Midbrain (tissue), 1 donor: ENCODE measurements around the gene RGS9BP.
"Not testable (repeated sequence)": the region's sequence is repeated elsewhere in the genome, so short reads cannot be mapped to it uniquely, and the experiment has no call there.

ENCODE experiments used
- DNase-seq: peaks from one replicate; lab custom pipeline; 2025; lab: John Stamatoyannopoulos, UW

The RGS9BP gene, protein sequence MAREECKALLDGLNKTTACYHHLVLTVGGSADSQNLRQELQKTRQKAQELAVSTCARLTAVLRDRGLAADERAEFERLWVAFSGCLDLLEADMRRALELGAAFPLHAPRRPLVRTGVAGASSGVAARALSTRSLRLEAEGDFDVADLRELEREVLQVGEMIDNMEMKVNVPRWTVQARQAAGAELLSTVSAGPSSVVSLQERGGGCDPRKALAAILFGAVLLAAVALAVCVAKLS

GRCh38 chr19:32675720-32676185 lies at the start of gene RGS9BP:
RGS9BP (plus strand) TSS chr19:32675848; CDS start chr19:32676264, 416 bp downstream.
- peak; percentile 69 for DNase-seq

- no peak for DNase-seq
Observed at GRCh38 chr19:32626969-32627368, 48.7 kb upstream of the RGS9BP start.

DNA sequence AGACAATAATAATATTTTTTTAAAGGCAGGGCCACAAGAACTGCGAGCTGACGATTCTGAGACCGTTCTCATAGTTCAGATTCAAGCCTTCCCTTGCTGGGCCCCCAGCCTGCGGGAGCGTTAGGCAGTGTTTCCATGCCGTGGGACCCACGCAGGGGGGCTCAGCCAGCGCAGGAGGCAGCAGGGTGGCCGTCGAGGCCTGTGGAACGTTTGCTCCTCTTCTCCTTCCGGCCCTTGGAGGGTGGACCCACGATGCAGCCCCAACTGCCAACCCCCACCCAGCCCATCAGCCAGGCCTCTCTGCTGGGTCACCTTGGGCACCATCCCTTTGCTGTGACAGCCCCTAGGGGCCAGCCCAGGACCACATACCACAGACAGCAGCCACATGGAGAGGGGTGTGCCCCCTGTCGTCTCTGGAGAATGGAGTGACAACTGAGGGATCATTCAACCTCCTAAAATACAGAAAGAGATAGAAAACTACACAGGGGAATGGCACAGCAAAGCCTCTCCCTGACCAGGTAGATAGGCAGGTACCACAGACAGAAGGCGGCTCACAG lies 47.9 kb upstream of the RGS9BP start:
- DNase-seq: no peak

GRCh38 chr19:32630338-32630737 lies 45.3 kb upstream of the RGS9BP start:
- no peak for DNase-seq

GRCh38 chr19:32631381-32631780 lies 44.3 kb upstream of the RGS9BP start:
- DNase-seq: no peak

DNA sequence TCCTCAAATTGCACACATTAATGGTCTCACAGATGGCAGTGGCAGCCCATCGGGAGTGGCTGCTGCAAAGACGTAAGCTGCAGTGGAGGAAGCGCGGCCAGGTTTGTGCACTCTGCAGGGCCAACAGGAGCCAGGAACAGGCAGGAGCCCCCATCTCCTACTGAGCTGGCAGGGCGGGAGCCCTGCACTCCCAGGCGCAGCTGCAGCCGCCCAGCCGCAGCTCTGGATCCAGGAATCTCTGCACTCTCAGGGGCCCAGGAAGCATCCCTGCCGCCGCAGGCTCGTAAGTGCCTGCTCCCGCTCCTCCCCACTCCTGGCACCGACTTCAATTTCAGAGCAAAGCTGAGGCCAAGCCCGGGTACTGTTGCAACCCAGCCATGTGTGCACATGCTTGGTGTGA lies 38.2 kb upstream of the RGS9BP start:
- no peak for DNase-seq

DNA sequence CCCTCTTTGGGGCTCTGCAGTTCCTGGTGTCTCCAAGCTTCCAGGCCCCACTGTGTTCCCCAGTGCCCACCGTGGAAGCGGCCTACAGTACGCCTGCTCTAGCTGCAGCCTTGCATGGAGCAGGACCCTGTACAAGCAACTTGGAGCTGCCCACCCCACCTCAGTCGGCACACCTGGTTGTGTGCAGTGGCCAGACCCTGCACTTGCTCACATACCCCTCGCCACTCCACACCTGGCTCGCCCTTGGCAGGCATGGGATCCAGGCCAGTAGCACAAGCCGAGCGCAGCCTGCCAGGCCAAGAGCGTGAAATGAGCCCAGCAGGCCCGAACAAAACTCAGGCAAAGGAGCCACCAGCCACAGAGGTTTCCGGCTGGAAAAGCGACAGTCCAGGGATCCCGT lies 37.0 kb upstream of the RGS9BP start:
- DNase-seq: no peak

DNA sequence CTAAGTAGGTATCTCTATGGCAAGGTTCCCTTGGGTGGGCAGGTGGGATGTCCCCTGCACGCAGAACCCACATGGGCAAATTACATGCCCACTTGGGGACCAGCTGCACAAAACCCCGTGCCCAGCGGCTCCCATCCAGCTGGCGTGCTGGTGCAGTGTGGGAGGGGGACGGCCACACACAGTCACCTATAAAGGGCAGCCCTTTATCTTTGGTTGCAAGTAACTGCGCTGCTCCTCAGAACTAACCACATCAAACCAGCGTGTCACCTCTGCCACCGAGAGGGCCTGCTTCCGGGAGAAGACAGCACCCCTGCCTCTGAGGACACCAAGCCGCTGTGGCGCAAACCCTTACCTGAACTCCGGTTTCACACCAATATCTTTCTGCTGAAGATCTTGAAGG lies 32.9 kb upstream of the RGS9BP start:
- no peak for DNase-seq

DNA sequence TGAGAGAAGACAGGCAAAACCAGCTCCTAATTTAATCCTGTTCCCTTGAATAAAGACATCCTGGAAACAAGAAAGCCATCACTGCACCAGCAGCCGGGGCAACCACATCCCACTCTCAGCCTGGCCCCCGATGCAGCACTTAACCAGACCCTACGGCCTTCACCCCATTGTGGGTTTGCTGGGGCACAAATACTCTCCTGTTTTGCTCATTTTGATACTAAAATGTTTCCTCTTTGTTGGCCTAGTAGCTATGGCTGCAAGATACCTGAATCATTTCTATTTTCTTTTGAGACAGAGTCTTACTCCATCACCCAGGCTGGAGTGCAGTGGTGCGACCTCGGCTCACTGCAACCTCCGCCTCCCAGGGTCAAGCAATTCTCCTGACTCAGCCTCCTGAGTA lies 29.1 kb upstream of the RGS9BP start:
- no peak for DNase-seq

GRCh38 chr19:32647361-32647760 lies 28.3 kb upstream of the RGS9BP start:
- DNase-seq: no peak

- peak; percentile 4 for DNase-seq
Observed at GRCh38 chr19:32649751-32650150, 25.9 kb upstream of the RGS9BP start.

DNA sequence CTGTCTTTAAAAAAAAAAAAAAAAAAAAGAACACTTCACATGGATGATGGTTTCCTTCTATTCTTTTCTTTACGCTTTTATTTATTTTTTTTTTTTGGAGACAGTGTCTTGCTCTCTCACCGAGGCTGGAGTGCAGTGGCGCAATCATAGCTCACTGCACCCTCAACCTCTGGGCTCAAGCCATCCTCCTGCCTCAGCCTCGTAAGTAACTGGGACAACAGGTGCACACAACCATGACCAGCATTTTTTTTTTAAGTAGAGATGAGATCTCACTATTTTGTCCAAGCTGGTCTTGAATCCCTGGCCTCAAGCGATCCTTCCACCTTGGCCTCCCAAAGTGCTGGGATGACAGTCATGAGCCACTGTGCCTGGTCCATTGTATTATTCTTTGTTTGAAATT lies 25.0 kb upstream of the RGS9BP start:
- no peak for DNase-seq

DNA sequence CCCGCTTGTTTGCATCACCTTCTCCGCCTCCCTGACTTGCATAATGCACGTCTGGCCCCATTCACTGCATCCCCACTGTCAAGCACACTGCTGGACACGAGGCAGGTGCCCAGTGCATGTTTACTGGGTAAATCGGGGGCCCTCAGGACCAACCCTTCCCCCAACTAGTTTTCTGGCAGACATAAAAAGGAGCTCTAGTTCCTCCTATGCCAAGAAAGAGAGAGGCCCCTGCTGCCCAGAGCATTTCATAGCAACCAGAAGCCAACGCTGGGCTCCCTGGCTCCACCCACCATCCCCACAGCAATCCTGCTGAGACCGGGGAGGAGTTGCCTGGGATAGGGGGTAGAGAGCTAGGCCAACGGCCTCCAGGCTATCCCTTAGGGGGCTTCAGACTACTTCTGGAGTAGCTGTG lies 23.9 kb upstream of the RGS9BP start:
- DNase-seq: peak; percentile 70

GRCh38 chr19:32652331-32652730 lies 23.3 kb upstream of the RGS9BP start:
- DNase-seq: not testable (repeated sequence)

GRCh38 chr19:32652894-32653598 lies 22.6 kb upstream of the RGS9BP start:
- peak; percentile 31 for DNase-seq

DNA sequence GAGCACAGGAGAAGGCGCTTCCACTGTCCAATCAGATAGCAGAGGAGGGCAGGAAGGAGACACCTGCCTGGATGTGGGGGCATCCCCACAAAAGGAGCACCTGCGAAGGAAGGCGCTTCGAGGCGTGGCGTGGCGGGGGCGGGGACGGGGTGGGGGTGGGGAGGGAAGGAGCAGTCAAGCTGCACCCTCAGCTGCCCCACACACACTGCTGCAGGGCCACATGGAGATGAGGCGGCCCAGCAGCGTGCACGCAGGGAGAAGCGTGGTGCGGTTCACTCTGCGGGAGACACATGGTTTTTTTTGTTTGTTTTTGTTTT lies 22.1 kb upstream of the RGS9BP start:
- no peak for DNase-seq

GRCh38 chr19:32656379-32656778 lies 19.3 kb upstream of the RGS9BP start:
- not testable (repeated sequence) for DNase-seq

DNA sequence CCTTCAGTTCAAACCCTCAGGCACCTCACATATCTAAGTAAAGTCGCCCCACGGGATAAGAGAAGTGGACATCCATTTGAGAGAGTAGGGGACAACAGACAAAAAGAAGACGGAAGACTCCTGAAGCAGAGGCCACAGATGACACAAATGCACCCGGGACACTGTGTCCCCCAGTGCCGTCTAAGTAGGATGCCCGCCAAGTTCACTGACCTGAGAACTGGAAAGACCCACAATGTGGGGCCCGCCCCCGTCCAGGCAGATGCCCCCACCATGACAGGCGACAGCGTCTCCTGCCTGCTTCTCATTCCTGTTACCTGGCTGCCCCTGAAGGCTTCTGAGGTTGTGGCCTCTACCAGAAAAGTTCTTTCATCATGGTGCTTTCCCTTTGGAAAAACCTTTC lies 17.6 kb upstream of the RGS9BP start:
- DNase-seq: no peak

DNA sequence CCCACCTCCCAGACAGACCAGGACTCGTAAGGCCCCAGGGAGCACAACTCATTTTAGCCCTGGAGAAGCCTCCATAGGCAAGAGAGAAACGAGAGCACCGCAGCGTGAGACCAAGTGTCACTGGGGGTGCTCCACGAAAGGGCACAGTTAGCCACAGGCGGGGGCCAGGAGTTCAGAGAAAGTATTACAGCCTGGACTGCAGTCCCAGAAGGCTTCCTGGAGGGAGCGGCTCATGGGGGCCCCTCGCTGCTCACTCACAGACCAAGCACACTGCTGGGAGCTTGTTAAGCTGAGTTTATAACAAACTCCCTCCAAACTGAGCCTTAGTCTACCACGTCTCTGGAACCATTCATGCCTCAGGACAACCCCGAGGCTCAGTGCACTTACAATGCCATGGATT lies 17.1 kb upstream of the RGS9BP start:
- no peak for DNase-seq

DNA sequence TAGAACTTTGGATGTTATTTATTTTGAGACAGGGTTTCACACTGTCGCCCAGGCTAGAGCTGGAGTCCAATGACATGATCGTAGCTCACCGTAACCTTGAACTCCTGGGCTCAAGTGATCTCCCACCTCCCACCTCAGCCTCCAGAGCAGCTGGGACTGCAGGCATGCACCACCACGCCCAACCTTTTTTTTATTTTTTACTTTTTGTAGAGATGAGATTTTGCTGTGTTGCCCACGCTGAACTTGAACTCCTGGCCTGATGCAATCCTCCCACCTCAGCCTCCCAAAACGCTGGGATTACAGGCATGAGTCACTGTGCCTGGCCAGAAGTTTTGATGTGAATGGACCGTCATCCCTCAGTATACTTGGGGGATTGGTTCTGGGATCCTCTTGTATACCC lies 14.3 kb upstream of the RGS9BP start:
- DNase-seq: no peak

- DNase-seq: no peak
Observed at GRCh38 chr19:32662186-32662585, 13.5 kb upstream of the RGS9BP start.

- DNase-seq: no peak
Observed at GRCh38 chr19:32666084-32666483, 9.6 kb upstream of the RGS9BP start.

DNA sequence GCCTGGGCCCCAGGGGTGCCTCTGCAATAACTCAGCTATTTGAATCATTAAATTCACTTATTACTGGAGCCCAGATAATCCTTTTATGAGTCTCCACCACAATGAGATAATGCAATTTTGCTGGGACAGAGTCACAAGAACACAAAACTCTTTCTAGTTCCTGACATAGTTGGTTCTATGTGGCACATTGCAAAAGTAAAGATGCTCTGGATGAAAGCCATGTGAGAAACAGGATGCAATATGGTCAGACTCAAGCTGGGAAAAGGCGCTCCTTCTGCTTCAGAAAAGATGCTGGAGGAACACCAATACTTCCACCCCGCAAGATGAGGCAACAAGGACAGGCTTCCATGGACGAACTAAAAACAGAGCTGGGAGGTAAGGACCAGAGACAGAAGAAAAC lies 6.3 kb upstream of the RGS9BP start:
- DNase-seq: no peak
